ENCODE measurements around the gene BRSK2.

- TF ChIP-seq BHLHE40 (IDR thresholded peaks at IDR 0.05; ENCODE audit: low read depth, low read length) (no peak), CTCF (conservative IDR thresholded peaks at IDR 0.05; ENCODE audit: low read depth, low read length) (no peak), POLR2A (IDR thresholded peaks at IDR 0.05; ENCODE audit: low read depth, low read length) (no peak), SMC3 (IDR thresholded peaks at IDR 0.05; ENCODE audit: low read depth, low read length) (no peak)
Observed at GRCh38 chr11:1455032-1455762, 65.5 kb downstream of the BRSK2 start.

Measured in IMR-90 (cell line).